HEK293 (cell line): ENCODE measurements around the gene ARHGEF11.

Experiments
- CTCF ChIA-PET: fragments of 350-600 bp; formaldehyde crosslinking; extraction: SDS; loops from one replicate; lab custom pipeline; 2021; ENCODE audit warnings: antibody characterized with exemption; lab: Yijun Ruan, JAX
- POLR2A ChIA-PET: fragments of 300-600 bp; formaldehyde crosslinking; extraction: SDS; loops from one replicate; lab custom pipeline; 2020; ENCODE audit warnings: antibody characterized with exemption, inconsistent platforms; lab: Yijun Ruan, JAX
- H3K27ac ChIP-seq: fragments of 200-500 bp; sonication (Bioruptor generic); 2 replicates; pipeline ENCODE4 v1.5.1; 2014; ENCODE audit warnings: low read depth, low read length, control low read depth, inconsistent platforms; ENCODE audit errors: extremely low read depth
- H3K36me3 ChIP-seq, 2 experiments: fragments of 200-500 bp in 1 of 2; sonication (Bioruptor generic) in 1 of 2; 1 replicate in 1 of 2; 2 replicates in 1 of 2; pipeline ENCODE4 v1.5.1; 2014 to 2017; ENCODE audit warnings: inconsistent platforms in 2 of 2, low read length in 2 of 2; ENCODE audit not compliant: control insufficient read depth in 2 of 2, insufficient read depth in 1 of 2
- H3K4me1 ChIP-seq: fragments of 200-500 bp; sonication (Bioruptor generic); 2 replicates; pipeline ENCODE4 v1.5.1; 2014; ENCODE audit warnings: mild to moderate bottlenecking, low read length, inconsistent platforms; ENCODE audit not compliant: control insufficient read depth, insufficient read depth
- H3K4me3 ChIP-seq: 2 replicates; pipeline ENCODE4 v1.5.1; 2011; ENCODE audit warnings: low read depth, mild to moderate bottlenecking, control low read depth, low read length, moderate library complexity
- H3K9me3 ChIP-seq: fragments of 200-500 bp; sonication (Bioruptor generic); 2 replicates; pipeline ENCODE4 v1.5.1; 2014; ENCODE audit warnings: low read depth, low read length, inconsistent platforms; ENCODE audit not compliant: control insufficient read depth, insufficient read depth
- EGR2 ChIP-seq: fragments of 450-650 bp; formaldehyde crosslinking; IDR thresholded peaks from 2 replicates; pipeline ENCODE4 v1.5.1; 2016; ENCODE audit warnings: low read depth, missing biosample characterization, missing genetic modification characterization
- GLIS2 ChIP-seq: fragments of 450-650 bp; formaldehyde crosslinking; IDR thresholded peaks from 2 replicates; pipeline ENCODE4 v1.5.1; 2016; ENCODE audit warnings: missing biosample characterization, missing genetic modification characterization
- SCRT2 ChIP-seq: fragments of 450-650 bp; formaldehyde crosslinking; IDR thresholded peaks from 2 replicates; pipeline ENCODE4 v1.5.1; 2016; ENCODE audit warnings: missing biosample characterization, missing genetic modification characterization
- ZFHX2 ChIP-seq: fragments of 450-650 bp; formaldehyde crosslinking; conservative IDR thresholded peaks from 2 replicates; pipeline ENCODE4 v1.5.1; 2016; ENCODE audit warnings: missing biosample characterization, missing genetic modification characterization
- ZIC2 ChIP-seq: fragments of 450-650 bp; formaldehyde crosslinking; IDR thresholded peaks from 2 replicates; pipeline ENCODE4 v1.5.1; 2016; ENCODE audit warnings: missing biosample characterization, missing genetic modification characterization
- ZNF10 ChIP-seq: fragments of 450-650 bp; formaldehyde crosslinking; IDR thresholded peaks from 2 replicates; pipeline ENCODE4 v1.5.1; 2017; ENCODE audit warnings: missing biosample characterization, missing genetic modification characterization
- ZNF132 ChIP-seq: fragments of 450-650 bp; formaldehyde crosslinking; IDR thresholded peaks from 2 replicates; pipeline ENCODE4 v1.5.1; 2017; ENCODE audit warnings: missing biosample characterization, missing genetic modification characterization, borderline replicate concordance
- ZNF2 ChIP-seq: fragments of 450-650 bp; formaldehyde crosslinking; IDR thresholded peaks from 2 replicates; pipeline ENCODE4 v1.5.1; 2016; ENCODE audit warnings: missing biosample characterization, missing genetic modification characterization
- ZNF24 ChIP-seq: fragments of 450-650 bp; formaldehyde crosslinking; IDR thresholded peaks from 2 replicates; pipeline ENCODE4 v1.5.1; 2016; ENCODE audit warnings: missing biosample characterization, missing genetic modification characterization
- ZNF341 ChIP-seq: fragments of 450-650 bp; formaldehyde crosslinking; IDR thresholded peaks from 2 replicates; pipeline ENCODE4; 2016; ENCODE audit warnings: low read depth, missing biosample characterization, missing genetic modification characterization
- ZNF473 ChIP-seq: fragments of 450-650 bp; formaldehyde crosslinking; IDR thresholded peaks from 2 replicates; pipeline ENCODE4 v1.5.1; 2017; ENCODE audit warnings: missing biosample characterization, missing genetic modification characterization
- ZNF514 ChIP-seq: fragments of 450-650 bp; formaldehyde crosslinking; IDR thresholded peaks from 2 replicates; pipeline ENCODE4 v1.5.1; 2016; ENCODE audit warnings: missing biosample characterization, missing genetic modification characterization
- ZNF555 ChIP-seq: fragments of 450-650 bp; formaldehyde crosslinking; conservative IDR thresholded peaks from 2 replicates; pipeline ENCODE4 v1.5.1; 2017; ENCODE audit warnings: missing biosample characterization, mild to moderate bottlenecking, missing genetic modification characterization, inconsistent platforms
- ZNF629 ChIP-seq: fragments of 450-650 bp; formaldehyde crosslinking; IDR thresholded peaks from 2 replicates; pipeline ENCODE4 v1.5.1; 2017; ENCODE audit warnings: missing biosample characterization, missing genetic modification characterization
- ZNF660 ChIP-seq: fragments of 450-650 bp; IDR thresholded peaks from 2 replicates; pipeline ENCODE4 v1.5.1; 2018; ENCODE audit warnings: missing biosample characterization, mild to moderate bottlenecking, missing genetic modification characterization
- ZNF76 ChIP-seq: fragments of 450-650 bp; formaldehyde crosslinking; IDR thresholded peaks from 2 replicates; pipeline ENCODE4; 2016; ENCODE audit warnings: low read depth, missing biosample characterization, missing genetic modification characterization, borderline replicate concordance
- ZSCAN16 ChIP-seq: fragments of 450-650 bp; formaldehyde crosslinking; IDR thresholded peaks from 2 replicates; pipeline ENCODE4 v1.5.1; 2016; ENCODE audit warnings: missing biosample characterization, missing genetic modification characterization
- TF ChIP-seq, protein P1 (sequence below): fragments of 450-650 bp; formaldehyde crosslinking; IDR thresholded peaks from 2 replicates; pipeline ENCODE4 v1.5.1; 2016; ENCODE audit warnings: missing biosample characterization, missing genetic modification characterization
- TF ChIP-seq, protein P2 (sequence below): fragments of 450-650 bp; formaldehyde crosslinking; IDR thresholded peaks from 2 replicates; pipeline ENCODE4 v1.5.1; 2016; ENCODE audit warnings: missing biosample characterization, missing genetic modification characterization
- TF ChIP-seq, protein P3 (sequence below): fragments of 450-650 bp; formaldehyde crosslinking; IDR thresholded peaks from 2 replicates; pipeline ENCODE4 v1.5.1; 2016; ENCODE audit warnings: missing biosample characterization, missing genetic modification characterization, low read depth
- TF ChIP-seq, protein P4 (sequence below): fragments of 450-650 bp; IDR thresholded peaks from 2 replicates; pipeline ENCODE4 v1.5.1; 2018; ENCODE audit warnings: missing biosample characterization, missing genetic modification characterization
- TF ChIP-seq, protein P5 (sequence below): fragments of 450-650 bp; formaldehyde crosslinking; IDR thresholded peaks from 2 replicates; pipeline ENCODE4 v1.5.1; 2016; ENCODE audit warnings: missing biosample characterization, missing genetic modification characterization

ARHGEF11 gene

DNA sequence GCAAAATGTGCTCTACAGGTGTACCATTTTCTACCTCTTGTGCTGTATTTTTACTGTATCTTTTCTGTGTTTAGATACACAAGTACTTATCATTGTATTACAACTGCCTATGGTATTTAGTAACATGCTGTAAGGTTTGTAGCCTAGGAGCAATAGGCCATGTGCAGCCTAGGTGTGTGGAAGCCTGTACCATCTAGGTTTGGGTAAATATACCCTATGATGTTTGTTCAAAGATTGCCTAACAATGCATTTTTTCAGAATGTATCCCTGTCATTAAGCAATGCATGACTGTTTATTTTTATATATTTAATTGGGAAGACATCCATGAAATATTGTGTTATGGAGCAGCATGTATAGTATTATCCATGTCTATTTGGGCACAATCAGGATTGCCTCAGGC, 43.1 kb upstream of the ARHGEF11 start (continued):
- TF ChIP-seq ZNF514 (tag by site-specific recombination) = no peak

DNA sequence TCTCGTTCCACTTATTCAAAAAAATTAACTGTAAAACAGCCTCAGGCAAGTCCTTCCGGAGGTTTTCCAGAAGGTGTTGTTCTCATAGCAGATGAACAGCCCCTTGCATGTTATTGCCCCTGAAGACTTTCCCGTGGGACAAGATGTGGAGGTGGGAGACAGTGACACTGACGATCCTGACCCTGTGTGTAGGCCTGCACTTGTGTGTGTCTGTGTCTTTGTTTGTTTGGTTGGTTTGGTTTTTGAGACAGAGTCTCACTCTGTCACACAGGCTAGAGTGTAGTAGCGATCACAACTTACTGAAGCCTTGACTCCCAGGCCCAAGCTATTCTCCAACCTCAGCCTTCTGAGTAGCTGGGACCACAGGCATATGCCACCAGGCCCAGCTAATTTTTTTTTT, 41.5 kb upstream of the ARHGEF11 start:
- H3K4me3 ChIP-seq = no peak overlapping the region
- H3K4me1 ChIP-seq = no peaks in the 10 kb centered on the region
- H3K27ac ChIP-seq = no peak overlapping the region
- TF ChIP-seq GLIS2 (tag by site-specific recombination) (no peak), EGR2 (tag by site-specific recombination) (peak; percentile 57), ZNF555 (no peak), ZNF2 (tag by site-specific recombination) (no peak), ZFHX2 (tag by site-specific recombination) (peak; percentile 34)
- TF ChIP-seq, protein P1, sequence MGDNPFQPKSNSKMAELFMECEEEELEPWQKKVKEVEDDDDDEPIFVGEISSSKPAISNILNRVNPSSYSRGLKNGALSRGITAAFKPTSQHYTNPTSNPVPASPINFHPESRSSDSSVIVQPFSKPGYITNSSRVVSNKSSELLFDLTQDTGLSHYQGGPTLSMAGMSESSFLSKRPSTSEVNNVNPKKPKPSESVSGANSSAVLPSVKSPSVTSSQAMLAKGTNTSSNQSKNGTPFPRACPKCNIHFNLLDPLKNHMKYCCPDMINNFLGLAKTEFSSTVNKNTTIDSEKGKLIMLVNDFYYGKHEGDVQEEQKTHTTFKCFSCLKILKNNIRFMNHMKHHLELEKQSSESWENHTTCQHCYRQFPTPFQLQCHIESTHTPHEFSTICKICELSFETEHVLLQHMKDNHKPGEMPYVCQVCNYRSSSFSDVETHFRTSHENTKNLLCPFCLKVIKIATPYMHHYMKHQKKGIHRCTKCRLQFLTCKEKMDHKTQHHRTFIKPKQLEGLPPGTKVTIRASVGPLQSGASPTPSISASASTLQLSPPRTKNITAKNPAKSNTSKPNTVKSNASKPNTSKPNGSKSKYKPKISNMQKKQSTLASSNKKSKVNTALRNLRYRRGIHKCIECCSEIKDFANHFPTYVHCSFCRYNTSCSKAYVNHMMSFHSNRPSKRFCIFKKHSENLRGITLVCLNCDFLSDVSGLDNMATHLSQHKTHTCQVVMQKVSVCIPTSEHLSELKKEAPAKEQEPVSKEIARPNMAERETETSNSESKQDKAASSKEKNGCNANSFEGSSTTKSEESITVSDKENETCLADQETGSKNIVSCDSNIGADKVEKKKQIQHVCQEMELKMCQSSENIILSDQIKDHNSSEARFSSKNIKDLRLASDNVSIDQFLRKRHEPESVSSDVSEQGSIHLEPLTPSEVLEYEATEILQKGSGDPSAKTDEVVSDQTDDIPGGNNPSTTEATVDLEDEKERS (tag by site-specific recombination) = no peak
- TF ChIP-seq, protein P2, sequence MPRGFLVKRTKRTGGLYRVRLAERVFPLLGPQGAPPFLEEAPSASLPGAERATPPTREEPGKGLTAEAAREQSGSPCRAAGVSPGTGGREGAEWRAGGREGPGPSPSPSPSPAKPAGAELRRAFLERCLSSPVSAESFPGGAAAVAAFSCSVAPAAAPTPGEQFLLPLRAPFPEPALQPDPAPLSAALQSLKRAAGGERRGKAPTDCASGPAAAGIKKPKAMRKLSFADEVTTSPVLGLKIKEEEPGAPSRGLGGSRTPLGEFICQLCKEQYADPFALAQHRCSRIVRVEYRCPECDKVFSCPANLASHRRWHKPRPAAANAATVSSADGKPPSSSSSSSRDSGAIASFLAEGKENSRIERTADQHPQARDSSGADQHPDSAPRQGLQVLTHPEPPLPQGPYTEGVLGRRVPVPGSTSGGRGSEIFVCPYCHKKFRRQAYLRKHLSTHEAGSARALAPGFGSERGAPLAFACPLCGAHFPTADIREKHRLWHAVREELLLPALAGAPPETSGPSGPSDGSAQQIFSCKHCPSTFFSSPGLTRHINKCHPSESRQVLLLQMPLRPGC (tag by site-specific recombination) = no peak
- POLR2A ChIA-PET = no interaction called here
- no peaks in the 10 kb centered on the region for H3K9me3 ChIP-seq
- H3K36me3 ChIP-seq = no peaks in the 10 kb centered on the region
- CTCF ChIA-PET = interaction anchor here (0.6 to 7.7 kb wide), 4 partner anchors 24 to 76 kb away, joined by 3 to 288 read pairs (median 3); no protein-coding TSS in a partner anchor

DNA sequence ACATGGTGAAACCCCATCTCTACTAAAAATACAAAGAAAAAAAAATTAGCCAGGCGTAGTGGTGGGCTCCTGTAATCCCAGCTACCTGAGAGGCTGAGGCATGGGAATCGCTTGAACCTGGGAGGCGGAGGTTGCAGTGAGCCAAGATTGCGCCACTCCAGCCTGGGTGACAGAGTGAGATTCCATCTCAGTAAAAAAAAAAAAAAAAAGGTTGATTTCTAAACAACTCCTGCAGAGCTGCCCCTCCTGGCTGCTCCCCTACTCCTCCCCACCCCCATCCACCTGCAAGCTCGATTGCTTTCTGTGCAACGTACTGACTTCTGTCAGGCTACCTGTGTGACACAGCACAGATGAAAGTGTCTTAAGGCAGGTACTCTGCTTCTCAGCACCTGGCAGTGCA, 40.8 kb upstream of the ARHGEF11 start:
- POLR2A ChIA-PET = interaction anchor here (0.8 kb wide), 1 partner anchor 43 kb away, joined by 3 read pairs; no protein-coding TSS in a partner anchor
- TF ChIP-seq ZNF76 (no peak), ZNF473 (tag by site-specific recombination) (no peak), ZNF629 (no peak), ZNF341 (tag by site-specific recombination) (no peak), ZNF24 (no peak), ZIC2 (tag by site-specific recombination) (no peak), ZNF660 (no peak), ZSCAN16 (tag by site-specific recombination) (no peak), ZNF132 (no peak), SCRT2 (tag by site-specific recombination) (no peak), ZNF10 (tag by site-specific recombination) (no peak)
- TF ChIP-seq, protein P3, sequence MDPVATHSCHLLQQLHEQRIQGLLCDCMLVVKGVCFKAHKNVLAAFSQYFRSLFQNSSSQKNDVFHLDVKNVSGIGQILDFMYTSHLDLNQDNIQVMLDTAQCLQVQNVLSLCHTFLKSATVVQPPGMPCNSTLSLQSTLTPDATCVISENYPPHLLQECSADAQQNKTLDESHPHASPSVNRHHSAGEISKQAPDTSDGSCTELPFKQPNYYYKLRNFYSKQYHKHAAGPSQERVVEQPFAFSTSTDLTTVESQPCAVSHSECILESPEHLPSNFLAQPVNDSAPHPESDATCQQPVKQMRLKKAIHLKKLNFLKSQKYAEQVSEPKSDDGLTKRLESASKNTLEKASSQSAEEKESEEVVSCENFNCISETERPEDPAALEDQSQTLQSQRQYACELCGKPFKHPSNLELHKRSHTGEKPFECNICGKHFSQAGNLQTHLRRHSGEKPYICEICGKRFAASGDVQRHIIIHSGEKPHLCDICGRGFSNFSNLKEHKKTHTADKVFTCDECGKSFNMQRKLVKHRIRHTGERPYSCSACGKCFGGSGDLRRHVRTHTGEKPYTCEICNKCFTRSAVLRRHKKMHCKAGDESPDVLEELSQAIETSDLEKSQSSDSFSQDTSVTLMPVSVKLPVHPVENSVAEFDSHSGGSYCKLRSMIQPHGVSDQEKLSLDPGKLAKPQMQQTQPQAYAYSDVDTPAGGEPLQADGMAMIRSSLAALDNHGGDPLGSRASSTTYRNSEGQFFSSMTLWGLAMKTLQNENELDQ = no peak
- TF ChIP-seq, protein P4, sequence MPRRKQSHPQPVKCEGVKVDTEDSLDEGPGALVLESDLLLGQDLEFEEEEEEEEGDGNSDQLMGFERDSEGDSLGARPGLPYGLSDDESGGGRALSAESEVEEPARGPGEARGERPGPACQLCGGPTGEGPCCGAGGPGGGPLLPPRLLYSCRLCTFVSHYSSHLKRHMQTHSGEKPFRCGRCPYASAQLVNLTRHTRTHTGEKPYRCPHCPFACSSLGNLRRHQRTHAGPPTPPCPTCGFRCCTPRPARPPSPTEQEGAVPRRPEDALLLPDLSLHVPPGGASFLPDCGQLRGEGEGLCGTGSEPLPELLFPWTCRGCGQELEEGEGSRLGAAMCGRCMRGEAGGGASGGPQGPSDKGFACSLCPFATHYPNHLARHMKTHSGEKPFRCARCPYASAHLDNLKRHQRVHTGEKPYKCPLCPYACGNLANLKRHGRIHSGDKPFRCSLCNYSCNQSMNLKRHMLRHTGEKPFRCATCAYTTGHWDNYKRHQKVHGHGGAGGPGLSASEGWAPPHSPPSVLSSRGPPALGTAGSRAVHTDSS (tag by site-specific recombination) = no peak
- TF ChIP-seq, protein P5, sequence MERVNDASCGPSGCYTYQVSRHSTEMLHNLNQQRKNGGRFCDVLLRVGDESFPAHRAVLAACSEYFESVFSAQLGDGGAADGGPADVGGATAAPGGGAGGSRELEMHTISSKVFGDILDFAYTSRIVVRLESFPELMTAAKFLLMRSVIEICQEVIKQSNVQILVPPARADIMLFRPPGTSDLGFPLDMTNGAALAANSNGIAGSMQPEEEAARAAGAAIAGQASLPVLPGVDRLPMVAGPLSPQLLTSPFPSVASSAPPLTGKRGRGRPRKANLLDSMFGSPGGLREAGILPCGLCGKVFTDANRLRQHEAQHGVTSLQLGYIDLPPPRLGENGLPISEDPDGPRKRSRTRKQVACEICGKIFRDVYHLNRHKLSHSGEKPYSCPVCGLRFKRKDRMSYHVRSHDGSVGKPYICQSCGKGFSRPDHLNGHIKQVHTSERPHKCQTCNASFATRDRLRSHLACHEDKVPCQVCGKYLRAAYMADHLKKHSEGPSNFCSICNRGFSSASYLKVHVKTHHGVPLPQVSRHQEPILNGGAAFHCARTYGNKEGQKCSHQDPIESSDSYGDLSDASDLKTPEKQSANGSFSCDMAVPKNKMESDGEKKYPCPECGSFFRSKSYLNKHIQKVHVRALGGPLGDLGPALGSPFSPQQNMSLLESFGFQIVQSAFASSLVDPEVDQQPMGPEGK (tag by site-specific recombination) = no peak

More for the DNA sequence above, 40.8 kb upstream of the ARHGEF11 start:
- H3K27ac ChIP-seq = no peak overlapping the region
- no peaks in the 10 kb centered on the region for H3K4me1 ChIP-seq
- no peak overlapping the region for H3K4me3 ChIP-seq
- no peaks in the 10 kb centered on the region for H3K9me3 ChIP-seq
- H3K36me3 ChIP-seq = no peaks in the 10 kb centered on the region
- CTCF ChIA-PET = interaction anchor here (0.7 to 7.7 kb wide), 3 partner anchors 69 to 105 kb away, joined by 3 to 288 read pairs (median 9); no protein-coding TSS in a partner anchor
